NCI-H748 (cell line): ENCODE measurements around the gene METTL1.

Source experiments
- DNase-seq: peaks from one replicate; lab custom pipeline; 2025; ENCODE audit not compliant: unreplicated experiment; lab: John Stamatoyannopoulos, UW

Gene METTL1

GRCh38 chr12:57770734-57771133 is 1.2 kb downstream of the METTL1 start:
- DNase-seq = no peak

- no peak for DNase-seq
Observed at GRCh38 chr12:57769594-57769993, 2.3 kb downstream of the METTL1 start.

- no peak for DNase-seq
Observed at GRCh38 chr12:57767876-57768275, 4.0 kb downstream of the METTL1 start.

GRCh38 chr12:57767305-57767698 is 4.6 kb downstream of the METTL1 start:
- DNase-seq = no peak

- DNase-seq = peak; percentile 43
Observed at GRCh38 chr12:57766464-57767304, 5.2 kb downstream of the METTL1 start, which contains the start of gene CYP27B1. Gene CYP27B1 (minus strand): TSS chr12:57767078. CDS start chr12:57767041, 37 bp downstream.

- DNase-seq = peak; percentile 35
Observed at GRCh38 chr12:57765698-57766463, 6.0 kb downstream of the METTL1 start.

GRCh38 chr12:57765003-57765697 is 6.8 kb downstream of the METTL1 start:
- peak; percentile 50 for DNase-seq

- peak; percentile 69 for DNase-seq
Observed at GRCh38 chr12:57764662-57765002, 7.3 kb downstream of the METTL1 start.

GRCh38 chr12:57763881-57764661 is 7.8 kb downstream of the METTL1 start:
- no peak for DNase-seq

GRCh38 chr12:57762463-57762862 is 9.4 kb downstream of the METTL1 start:
- no peak for DNase-seq

GRCh38 chr12:57761391-57761998 is 10.4 kb downstream of the METTL1 start:
- DNase-seq = no peak

- no peak for DNase-seq
Observed at GRCh38 chr12:57760347-57760982, 11.4 kb downstream of the METTL1 start.

GRCh38 chr12:57759360-57759980 is 12.4 kb downstream of the METTL1 start:
- peak; percentile 37 for DNase-seq

GRCh38 chr12:57758552-57759359 is 13.1 kb downstream of the METTL1 start:
- no peak for DNase-seq

- DNase-seq = no peak
Observed at GRCh38 chr12:57757771-57758170, 14.1 kb downstream of the METTL1 start.

GRCh38 chr12:57756406-57757341 is 15.2 kb downstream of the METTL1 start:
- DNase-seq = peak; percentile 69
